ENCODE data around the gene BRSK1. TPM values are rescaled to one million over a fixed set of nuclear protein-coding genes. Genes with fewer than 3 reads are reported as not detected.

Gene BRSK1
- total RNA-seq, 1 experiment from 2014 or later = 8.7 TPM

- Histone ChIP-seq H3K9me3 (ENCODE audit: low read length) (no peaks in the 10 kb centered on the region), H2AFZ (ENCODE audit: low read length) (no peak overlapping the region), H3K27me3 (ENCODE audit: low read length) (no peaks in the 10 kb centered on the region), H3K4me3 (ENCODE audit: low read length) (peak overlapping the region; percentile 95), H3K4me1 (ENCODE audit: insufficient read depth, low read length) (peaks cover 66% of the 10 kb centered on the region), H3K79me2 (ENCODE audit: low read length) (peaks cover 82% of the 10 kb centered on the region), H3K27ac (ENCODE audit: low read length) (peak overlapping the region; percentile 95), H3K4me2 (ENCODE audit: low read length) (peak overlapping the region; percentile 92), H3K9me2 (replicated peaks; ENCODE audit: low read length) (no peaks in the 10 kb centered on the region), H3K36me3 (ENCODE audit: low read depth, low read length) (no peaks in the 10 kb centered on the region), H3F3A (ENCODE audit: low read length, unreplicated experiment) (peaks cover 8% of the 10 kb centered on the region), H4K20me1 (ENCODE audit: low read length) (peaks cover 50% of the 10 kb centered on the region), H3K9ac (ENCODE audit: low read length) (peak overlapping the region; percentile 97)
- ATAC-seq = peak; percentile 39
- DNase-seq = peak; percentile 95
- TF ChIP-seq, protein P1, sequence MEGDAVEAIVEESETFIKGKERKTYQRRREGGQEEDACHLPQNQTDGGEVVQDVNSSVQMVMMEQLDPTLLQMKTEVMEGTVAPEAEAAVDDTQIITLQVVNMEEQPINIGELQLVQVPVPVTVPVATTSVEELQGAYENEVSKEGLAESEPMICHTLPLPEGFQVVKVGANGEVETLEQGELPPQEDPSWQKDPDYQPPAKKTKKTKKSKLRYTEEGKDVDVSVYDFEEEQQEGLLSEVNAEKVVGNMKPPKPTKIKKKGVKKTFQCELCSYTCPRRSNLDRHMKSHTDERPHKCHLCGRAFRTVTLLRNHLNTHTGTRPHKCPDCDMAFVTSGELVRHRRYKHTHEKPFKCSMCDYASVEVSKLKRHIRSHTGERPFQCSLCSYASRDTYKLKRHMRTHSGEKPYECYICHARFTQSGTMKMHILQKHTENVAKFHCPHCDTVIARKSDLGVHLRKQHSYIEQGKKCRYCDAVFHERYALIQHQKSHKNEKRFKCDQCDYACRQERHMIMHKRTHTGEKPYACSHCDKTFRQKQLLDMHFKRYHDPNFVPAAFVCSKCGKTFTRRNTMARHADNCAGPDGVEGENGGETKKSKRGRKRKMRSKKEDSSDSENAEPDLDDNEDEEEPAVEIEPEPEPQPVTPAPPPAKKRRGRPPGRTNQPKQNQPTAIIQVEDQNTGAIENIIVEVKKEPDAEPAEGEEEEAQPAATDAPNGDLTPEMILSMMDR (conservative IDR thresholded peaks at IDR 0.05; ENCODE audit: low read depth, low read length) = no peak
- TF ChIP-seq EZH2phosphoT487 (IDR thresholded peaks at IDR 0.05; ENCODE audit: borderline replicate concordance, low read length) (no peak), EZH2 (IDR thresholded peaks at IDR 0.05; ENCODE audit: low read length, unreplicated experiment) (no peak)
- POLR2A ChIA-PET (ENCODE audit: unreplicated experiment) = interaction anchor here (0.6 kb wide), 1 partner anchor 8 kb away, joined by 6 read pairs; no protein-coding TSS in a partner anchor
- CTCF ChIA-PET = interaction anchor here (0.5 kb wide), 1 partner anchor 114 kb away, joined by 11 read pairs; no protein-coding TSS in a partner anchor
- intact Hi-C loops (cut with micrococcal nuclease) = loop anchor here (5.0 kb wide), 1 partner anchor 89 kb away; the partner anchor contains the start of gene DNAAF3
- BruUV-seq (replicated peaks) = no TSS peak
Observed at GRCh38 chr19:55255618-55256423, 28.0 kb upstream of the BRSK1 start.

GRCh38 chr19:55256562-55257460, 27.0 kb upstream of the BRSK1 start:
- ChIA-PET POLR2A (ENCODE audit: unreplicated experiment) (no interaction called here), CTCF (interaction anchor here (0.6 kb wide), 2 partner anchors 27 to 108 kb away, joined by 3 to 7 read pairs; partner anchors contain the start of gene TNNT1)
- H2AFZ ChIP-seq (ENCODE audit: low read length) = no peak overlapping the region
- TF ChIP-seq EZH2 (IDR thresholded peaks at IDR 0.05; ENCODE audit: low read length, unreplicated experiment) = no peak
- TF ChIP-seq, protein P1 (conservative IDR thresholded peaks at IDR 0.05; ENCODE audit: low read depth, low read length) = no peak
- no peak for TF ChIP-seq EZH2phosphoT487 (IDR thresholded peaks at IDR 0.05; ENCODE audit: borderline replicate concordance, low read length)
- H3K36me3 ChIP-seq (ENCODE audit: low read depth, low read length) = no peaks in the 10 kb centered on the region
- ATAC-seq = no peak
- H3K9me3 ChIP-seq (ENCODE audit: low read length) = no peaks in the 10 kb centered on the region
- peaks cover 8% of the 10 kb centered on the region for H3F3A ChIP-seq (ENCODE audit: low read length, unreplicated experiment)
- peak overlapping the region; percentile 95 for H3K4me3 ChIP-seq (ENCODE audit: low read length)
- H3K4me1 ChIP-seq (ENCODE audit: insufficient read depth, low read length) = peaks cover 56% of the 10 kb centered on the region
- TSS peak; percentile 32 for BruUV-seq (replicated peaks)
- H3K9ac ChIP-seq (ENCODE audit: low read length) = peak overlapping the region; percentile 97
- peak; percentile 8 for DNase-seq
- peaks cover 72% of the 10 kb centered on the region for H3K79me2 ChIP-seq (ENCODE audit: low read length)
- H3K27me3 ChIP-seq (ENCODE audit: low read length) = no peaks in the 10 kb centered on the region
- intact Hi-C loops (cut with micrococcal nuclease) = loop anchor here (5.0 kb wide), 1 partner anchor 90 kb away; the partner anchor contains the start of gene DNAAF3
- H3K9me2 ChIP-seq (replicated peaks; ENCODE audit: low read length) = no peaks in the 10 kb centered on the region
- H3K27ac ChIP-seq (ENCODE audit: low read length) = peak overlapping the region; percentile 95
- peak overlapping the region; percentile 92 for H3K4me2 ChIP-seq (ENCODE audit: low read length)
- peaks cover 43% of the 10 kb centered on the region for H4K20me1 ChIP-seq (ENCODE audit: low read length)

Measured in PC-3 (cell line).